Measurements from ENCODE around the gene ZNF778. TPM values are rescaled to one million over a fixed set of nuclear protein-coding genes. Genes with fewer than 3 reads are reported as not detected.

ZNF778 gene
- total RNA-seq, 1 experiment from 2014 or later, result 15.3 TPM

DNA sequence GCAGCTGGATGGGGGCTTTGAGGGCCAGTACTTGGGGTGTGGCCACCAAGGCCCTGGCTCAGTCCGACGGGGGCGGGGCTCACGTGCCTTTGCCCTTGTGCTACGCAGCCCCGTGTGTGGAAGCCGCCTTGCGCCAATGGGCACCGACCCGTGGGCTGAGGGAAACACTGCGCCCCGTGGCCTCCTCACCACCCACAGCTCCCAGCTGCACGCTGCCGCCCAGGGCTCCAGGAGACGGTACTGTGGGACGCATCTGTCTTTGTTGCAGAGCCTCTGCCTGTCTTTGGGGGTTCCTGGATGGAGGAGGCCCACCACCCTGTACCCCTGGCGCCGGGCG is 38.4 kb upstream of the ZNF778 start:
- no TSS peak for BruUV-seq (replicated peaks)
- H3K9me3 Mint-ChIP-seq (ENCODE audit: low read depth, unreplicated experiment), result no peaks in the 10 kb centered on the region
- H3K27ac Mint-ChIP-seq (ENCODE audit: unreplicated experiment), result no peak overlapping the region
- TF ChIP-seq, protein P1, sequence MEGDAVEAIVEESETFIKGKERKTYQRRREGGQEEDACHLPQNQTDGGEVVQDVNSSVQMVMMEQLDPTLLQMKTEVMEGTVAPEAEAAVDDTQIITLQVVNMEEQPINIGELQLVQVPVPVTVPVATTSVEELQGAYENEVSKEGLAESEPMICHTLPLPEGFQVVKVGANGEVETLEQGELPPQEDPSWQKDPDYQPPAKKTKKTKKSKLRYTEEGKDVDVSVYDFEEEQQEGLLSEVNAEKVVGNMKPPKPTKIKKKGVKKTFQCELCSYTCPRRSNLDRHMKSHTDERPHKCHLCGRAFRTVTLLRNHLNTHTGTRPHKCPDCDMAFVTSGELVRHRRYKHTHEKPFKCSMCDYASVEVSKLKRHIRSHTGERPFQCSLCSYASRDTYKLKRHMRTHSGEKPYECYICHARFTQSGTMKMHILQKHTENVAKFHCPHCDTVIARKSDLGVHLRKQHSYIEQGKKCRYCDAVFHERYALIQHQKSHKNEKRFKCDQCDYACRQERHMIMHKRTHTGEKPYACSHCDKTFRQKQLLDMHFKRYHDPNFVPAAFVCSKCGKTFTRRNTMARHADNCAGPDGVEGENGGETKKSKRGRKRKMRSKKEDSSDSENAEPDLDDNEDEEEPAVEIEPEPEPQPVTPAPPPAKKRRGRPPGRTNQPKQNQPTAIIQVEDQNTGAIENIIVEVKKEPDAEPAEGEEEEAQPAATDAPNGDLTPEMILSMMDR (IDR thresholded peaks at IDR 0.05; ENCODE audit: unreplicated experiment), result no peak
- no peaks in the 10 kb centered on the region for H3K36me3 Mint-ChIP-seq (ENCODE audit: insufficient read depth, unreplicated experiment)
- CTCF ChIA-PET, result no interaction called here
- H3K27me3 Mint-ChIP-seq (ENCODE audit: unreplicated experiment), result peaks cover 58% of the 10 kb centered on the region
- intact Hi-C loops (cut with micrococcal nuclease; ENCODE audit: unreplicated experiment), result no loop called here
- no peak for DNase-seq
- H3K4me1 Mint-ChIP-seq (ENCODE audit: low read depth, unreplicated experiment), result no peaks in the 10 kb centered on the region
- H3K4me3 Mint-ChIP-seq (ENCODE audit: low read depth, unreplicated experiment), result no peak overlapping the region

- CTCF ChIA-PET, result interaction anchor here (0.6 kb wide), 1 partner anchor 8 kb away, joined by 3 read pairs; no protein-coding TSS in a partner anchor
- intact Hi-C loops (cut with micrococcal nuclease; ENCODE audit: unreplicated experiment), result no loop called here
- Mint-ChIP-seq H3K9me3 (ENCODE audit: low read depth, unreplicated experiment) (no peaks in the 10 kb centered on the region), H3K27me3 (ENCODE audit: unreplicated experiment) (peaks cover 58% of the 10 kb centered on the region), H3K36me3 (ENCODE audit: insufficient read depth, unreplicated experiment) (peaks cover 4% of the 10 kb centered on the region), H3K27ac (ENCODE audit: unreplicated experiment) (no peak overlapping the region), H3K4me1 (ENCODE audit: low read depth, unreplicated experiment) (no peaks in the 10 kb centered on the region), H3K4me3 (ENCODE audit: low read depth, unreplicated experiment) (no peak overlapping the region)
- no peak for DNase-seq
- no TSS peak for BruUV-seq (replicated peaks)
- TF ChIP-seq, protein P1 (IDR thresholded peaks at IDR 0.05; ENCODE audit: unreplicated experiment), result no peak
These were observed 37.7 kb upstream of the ZNF778 start for GRCh38 chr16:89179656-89180315.

GRCh38 chr16:89183463-89183862 is 34.0 kb upstream of the ZNF778 start:
- CTCF ChIA-PET, result interaction anchor here (1.0 kb wide), 2 partner anchors 9 kb away, joined by 4 to 11 read pairs; no protein-coding TSS in a partner anchor
- intact Hi-C loops (cut with micrococcal nuclease; ENCODE audit: unreplicated experiment), result no loop called here
- DNase-seq, result peak; percentile 31
- BruUV-seq (replicated peaks), result no TSS peak
- Mint-ChIP-seq H3K9me3 (ENCODE audit: low read depth, unreplicated experiment) (no peaks in the 10 kb centered on the region), H3K4me1 (ENCODE audit: low read depth, unreplicated experiment) (no peaks in the 10 kb centered on the region), H3K27me3 (ENCODE audit: unreplicated experiment) (peaks cover 63% of the 10 kb centered on the region), H3K36me3 (ENCODE audit: insufficient read depth, unreplicated experiment) (peaks cover 11% of the 10 kb centered on the region), H3K27ac (ENCODE audit: unreplicated experiment) (no peak overlapping the region), H3K4me3 (ENCODE audit: low read depth, unreplicated experiment) (no peak overlapping the region)
- TF ChIP-seq, protein P1 (IDR thresholded peaks at IDR 0.05; ENCODE audit: unreplicated experiment), result no peak

DNA sequence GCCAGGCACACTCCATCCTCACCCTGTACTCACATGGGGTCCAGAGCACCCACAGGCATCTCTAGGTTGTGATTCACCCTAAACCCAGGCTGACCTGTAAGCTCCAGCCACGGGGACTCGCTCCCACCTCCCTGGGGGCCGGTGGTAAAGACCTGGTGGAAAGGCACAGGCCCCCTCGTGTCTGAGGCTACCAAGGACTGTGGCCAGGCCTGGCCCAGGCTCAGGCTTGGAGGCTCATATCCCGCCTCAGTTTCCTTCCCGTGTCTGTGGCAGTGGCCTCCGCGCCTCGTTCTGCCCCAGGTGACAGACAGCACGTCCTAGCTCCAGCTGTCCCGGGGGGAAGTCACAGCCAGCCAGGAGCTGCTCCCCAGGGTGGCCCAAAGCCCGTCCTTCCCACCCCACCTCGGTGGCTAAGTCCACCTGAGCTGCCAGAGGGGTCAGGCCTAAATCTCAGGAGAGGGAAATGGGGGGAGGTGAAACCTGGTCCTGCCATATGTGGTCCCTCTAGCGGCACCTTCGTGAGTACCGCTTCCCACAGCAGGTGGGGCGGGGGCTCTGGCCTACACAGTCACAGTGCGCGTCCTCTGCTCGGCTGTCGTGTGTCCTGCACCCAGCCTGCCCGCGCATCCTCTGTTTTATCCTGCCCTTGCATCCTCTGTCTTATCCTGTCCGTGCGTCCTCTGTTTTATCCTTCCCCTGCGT is 33.4 kb upstream of the ZNF778 start:
- Mint-ChIP-seq H3K27me3 (ENCODE audit: unreplicated experiment) (peaks cover 69% of the 10 kb centered on the region), H3K4me3 (ENCODE audit: low read depth, unreplicated experiment) (no peak overlapping the region), H3K9me3 (ENCODE audit: low read depth, unreplicated experiment) (no peaks in the 10 kb centered on the region), H3K36me3 (ENCODE audit: insufficient read depth, unreplicated experiment) (peaks cover 12% of the 10 kb centered on the region), H3K4me1 (ENCODE audit: low read depth, unreplicated experiment) (no peaks in the 10 kb centered on the region), H3K27ac (ENCODE audit: unreplicated experiment) (no peak overlapping the region)
- no peak for DNase-seq
- TF ChIP-seq, protein P1 (IDR thresholded peaks at IDR 0.05; ENCODE audit: unreplicated experiment), result no peak
- intact Hi-C loops (cut with micrococcal nuclease; ENCODE audit: unreplicated experiment), result no loop called here
- BruUV-seq (replicated peaks), result no TSS peak
- CTCF ChIA-PET, result interaction anchor here (0.6 kb wide), 1 partner anchor 543 kb away, joined by 3 read pairs; no protein-coding TSS in a partner anchor
